HG03108 (cell line): ENCODE results near the gene STPG2.
"Not testable (repeated sequence)": the region's sequence is repeated elsewhere in the genome, so short reads cannot be mapped to it uniquely, and the experiment has no call there.

Experiments used
- ATAC-seq: cut with Tn5 transposase; IDR thresholded peaks from one replicate; pipeline ENCODE4 v1.9.1; 2021; ENCODE audit warnings: moderate library complexity; ENCODE audit not compliant: unreplicated experiment

The STPG2 gene

GRCh38 chr4:97952763-97953162, 190.5 kb downstream of the STPG2 start:
- no peak for ATAC-seq

DNA sequence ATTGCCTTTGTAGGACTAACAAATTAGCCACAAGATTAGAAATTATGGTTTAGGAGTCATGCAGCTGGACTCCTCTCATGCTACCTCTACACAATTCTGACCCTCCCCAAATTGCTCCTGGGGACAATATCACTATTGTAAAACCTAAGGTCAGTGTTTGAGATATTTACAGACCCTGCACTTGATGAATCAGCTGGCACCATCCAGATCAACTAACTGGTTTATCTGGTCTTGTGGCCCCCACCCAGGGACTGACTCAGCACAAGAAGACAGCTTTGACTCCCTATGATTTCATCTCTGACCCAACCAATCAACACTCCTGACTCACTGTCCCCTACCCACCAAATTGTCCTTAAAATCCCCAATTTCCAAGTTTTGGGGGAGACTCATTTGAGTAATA, 192.4 kb downstream of the STPG2 start:
- ATAC-seq = no peak

DNA sequence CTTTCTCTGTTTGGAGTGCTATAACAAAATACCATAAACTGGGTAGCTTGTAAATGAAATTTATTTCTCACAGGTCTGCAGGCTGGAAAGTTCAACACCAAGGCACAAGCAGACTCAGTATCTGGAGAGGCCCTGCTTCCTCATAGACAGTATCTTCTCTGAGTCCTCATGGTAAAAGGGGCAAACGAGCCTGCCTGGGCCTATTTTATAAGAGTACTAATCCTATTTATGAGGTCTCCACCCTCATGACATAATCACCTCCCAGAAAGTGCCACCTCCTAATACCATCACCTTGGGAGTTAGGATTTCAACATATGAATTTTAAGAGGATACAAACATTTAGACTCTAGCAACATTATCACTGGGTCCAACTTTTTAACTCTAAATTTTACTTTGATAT, 200.3 kb downstream of the STPG2 start:
- no peak for ATAC-seq

GRCh38 chr4:97942137-97942536, 201.1 kb downstream of the STPG2 start:
- no peak for ATAC-seq

GRCh38 chr4:97938141-97938540, 205.1 kb downstream of the STPG2 start:
- ATAC-seq = no peak

DNA sequence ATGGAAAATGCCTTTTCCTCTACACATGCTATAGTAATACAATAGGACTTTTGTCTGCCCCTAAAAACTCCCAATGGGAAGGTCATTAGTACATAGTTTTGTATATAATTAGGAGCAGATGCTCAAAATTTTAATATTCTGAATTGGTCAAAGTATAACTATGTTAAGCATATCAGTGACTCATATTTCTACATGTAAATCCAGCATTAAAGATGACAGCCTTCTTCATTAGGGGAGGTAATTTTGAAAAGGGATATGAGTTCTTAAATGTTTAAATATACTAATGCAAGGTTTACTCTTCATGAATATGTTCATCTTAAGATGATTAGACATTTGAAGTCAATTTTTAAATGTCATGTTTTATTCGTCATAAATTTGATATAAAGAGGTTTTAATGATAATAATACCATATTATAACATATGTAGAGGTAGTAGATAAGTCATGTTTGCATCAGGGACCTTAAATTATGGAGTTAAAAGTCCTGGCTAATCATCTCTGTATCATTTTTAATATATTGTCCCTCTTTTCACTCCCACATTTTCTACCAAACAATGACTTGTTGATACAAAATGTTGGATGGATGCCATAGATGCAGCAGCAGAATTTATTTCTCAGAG, 218.8 kb downstream of the STPG2 start:
- no peak for ATAC-seq

GRCh38 chr4:97923096-97923495, 220.2 kb downstream of the STPG2 start:
- no peak for ATAC-seq

DNA sequence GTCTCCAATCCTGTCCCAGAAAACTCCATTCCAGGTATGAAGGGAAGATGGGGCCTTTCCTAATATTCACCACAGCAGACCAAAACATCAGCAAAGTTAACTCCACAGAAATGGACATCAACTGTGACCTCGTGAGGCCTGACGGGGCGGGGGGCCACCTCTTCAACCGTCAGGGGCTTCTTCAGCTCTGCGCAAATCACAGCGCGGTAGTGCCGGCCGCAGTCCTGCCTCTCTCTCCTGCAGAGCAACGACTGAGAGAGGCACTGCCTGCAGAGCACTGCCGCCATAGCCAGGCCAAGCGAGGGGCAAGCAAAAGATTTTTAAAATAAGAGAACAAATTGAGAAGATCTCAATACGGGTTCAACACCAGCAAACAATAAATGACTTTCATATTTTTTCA, 226.2 kb downstream of the STPG2 start:
- ATAC-seq = no peak

DNA sequence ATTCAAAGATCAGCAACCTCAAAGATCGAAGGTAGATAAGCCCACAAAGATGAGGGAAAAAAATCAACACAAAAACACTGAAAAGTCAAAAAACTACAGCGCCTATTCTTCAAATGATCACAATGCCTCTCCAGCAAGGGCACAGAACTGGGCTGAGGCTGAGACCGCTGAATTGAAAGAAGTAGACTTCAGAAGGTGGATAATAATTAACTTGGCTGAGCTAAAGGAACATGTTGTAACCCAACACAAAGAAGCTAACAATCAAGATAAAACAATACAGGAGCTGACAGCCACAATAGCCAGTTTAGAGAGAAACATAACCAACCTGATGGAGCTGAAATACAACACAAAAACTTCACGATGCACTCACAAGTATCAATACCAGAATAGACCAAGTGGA, 231.1 kb downstream of the STPG2 start:
- no peak for ATAC-seq

GRCh38 chr4:97911236-97911906, 231.9 kb downstream of the STPG2 start:
- no peak for ATAC-seq

DNA sequence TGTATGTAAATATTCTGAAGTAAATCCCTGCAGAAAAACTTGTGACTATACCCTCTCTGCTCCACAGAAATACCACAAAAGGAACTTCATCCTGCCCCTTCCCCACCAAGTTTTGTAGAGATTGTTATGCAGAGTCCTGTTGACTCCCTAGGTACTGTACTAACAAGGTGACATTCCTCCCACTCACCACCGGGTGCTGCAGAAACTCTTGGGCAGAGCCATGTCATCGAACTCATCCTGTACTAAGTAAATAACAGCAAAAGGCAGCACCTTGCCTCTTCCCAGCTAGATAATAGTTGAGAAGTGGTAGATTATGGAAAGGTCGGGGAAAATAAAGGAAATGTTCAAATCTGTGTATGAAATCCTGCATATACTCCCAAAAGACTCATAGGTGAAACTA, 233.3 kb downstream of the STPG2 start:
- no peak for ATAC-seq

GRCh38 chr4:97903436-97904189, 239.7 kb downstream of the STPG2 start:
- not testable (repeated sequence) for ATAC-seq

- no peak for ATAC-seq
Observed at GRCh38 chr4:97900229-97900628, 243.0 kb downstream of the STPG2 start.

DNA sequence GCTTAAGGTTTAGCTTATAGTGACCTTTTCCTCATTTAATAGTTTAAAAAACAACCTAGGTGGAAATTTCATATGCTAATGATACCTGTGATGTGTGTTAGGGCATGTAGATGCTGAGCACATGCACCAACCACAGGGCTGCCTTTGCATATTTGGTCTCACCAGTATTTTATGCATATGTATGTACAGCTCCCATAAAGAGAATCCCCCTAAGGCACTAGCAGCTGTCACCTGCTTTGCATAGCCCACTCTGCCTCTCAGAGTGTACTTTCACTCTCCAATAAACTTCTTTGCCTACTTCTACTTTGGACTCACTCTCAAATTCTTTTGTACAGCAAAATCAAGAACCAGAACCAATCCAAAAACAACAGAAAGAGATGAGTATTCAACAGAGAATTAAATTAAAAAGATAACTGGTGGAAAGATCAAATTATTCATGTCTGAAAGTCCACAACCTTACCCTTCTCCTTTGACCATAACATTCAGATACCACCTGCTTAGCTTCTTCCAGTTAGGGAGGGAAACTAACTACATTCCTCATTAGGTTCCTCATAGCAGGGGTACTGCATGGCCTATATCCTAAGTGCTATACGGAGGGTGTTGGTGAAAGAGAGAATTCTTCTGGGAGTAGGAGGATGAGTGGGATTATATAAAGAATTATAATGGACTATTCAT, 250.5 kb downstream of the STPG2 start:
- ATAC-seq = no peak

DNA sequence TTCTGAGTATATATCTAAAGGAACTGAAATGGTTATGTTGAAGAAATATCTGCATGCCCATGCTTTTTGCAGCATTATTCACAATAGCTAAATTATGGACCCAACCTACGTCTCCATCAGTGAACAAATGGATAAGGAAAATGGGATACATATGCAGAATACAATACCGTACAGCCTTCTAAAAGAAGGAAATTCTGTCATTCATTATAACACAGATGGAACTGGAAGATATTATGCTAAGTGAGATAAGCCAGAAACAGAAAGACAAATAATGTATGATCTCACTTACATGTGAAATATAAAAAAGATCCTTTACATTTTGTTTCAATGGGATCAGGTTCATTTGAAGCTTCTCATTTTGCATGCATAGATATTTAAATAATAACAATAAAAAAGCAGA, 263.3 kb downstream of the STPG2 start:
- ATAC-seq = no peak

- no peak for ATAC-seq
Observed at GRCh38 chr4:97868097-97868496, 275.2 kb downstream of the STPG2 start.

- ATAC-seq = no peak
Observed at GRCh38 chr4:97867557-97868091, 275.7 kb downstream of the STPG2 start.

- ATAC-seq = no peak
Observed at GRCh38 chr4:97866821-97867556, 276.3 kb downstream of the STPG2 start.

DNA sequence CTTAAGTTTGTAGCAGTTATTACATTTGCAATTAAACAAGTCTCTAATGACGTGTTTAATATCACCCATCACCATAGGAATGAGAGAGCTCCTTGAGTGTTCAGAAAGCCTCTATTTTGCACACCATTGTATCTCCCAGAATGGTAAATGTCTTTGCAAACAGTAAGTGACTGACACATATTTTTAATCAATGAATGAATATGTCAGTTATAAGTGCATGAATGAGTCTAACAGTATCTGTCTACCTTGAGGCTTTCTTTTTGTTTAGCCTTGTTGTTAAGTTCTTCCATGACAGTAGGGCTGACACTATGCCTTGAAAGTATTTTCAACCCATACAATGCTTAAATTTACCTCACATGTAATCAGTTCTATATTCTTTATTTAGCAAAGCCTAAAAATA, 292.2 kb downstream of the STPG2 start:
- ATAC-seq = no peak

- no peak for ATAC-seq
Observed at GRCh38 chr4:97845758-97846157, 297.5 kb downstream of the STPG2 start.

GRCh38 chr4:97841512-97841911, 301.8 kb downstream of the STPG2 start:
- ATAC-seq = no peak
